ENCODE results near the gene OR4C5.
"Not testable (repeated sequence)": the region's sequence is repeated elsewhere in the genome, so short reads cannot be mapped to it uniquely, and the experiment has no call there.

Gene OR4C5

GRCh38 chr11:48366365-48366764 is at the start of gene OR4C5:
OR4C5 (minus strand) TSS chr11:48366465; CDS start chr11:48366465, 0 bp downstream.
- H3K27me3 ChIP-seq (replicated peaks; ENCODE audit: control insufficient read depth, insufficient read depth, low read length): no peaks in the 10 kb centered on the region
- no peak within 1 kb of the TSS for H3K4me3 ChIP-seq (replicated peaks; ENCODE audit: low read depth, low read length)
- DNase-seq (ENCODE audit: extremely low read depth, insufficient read length): no peak
- TF ChIP-seq, protein P1, sequence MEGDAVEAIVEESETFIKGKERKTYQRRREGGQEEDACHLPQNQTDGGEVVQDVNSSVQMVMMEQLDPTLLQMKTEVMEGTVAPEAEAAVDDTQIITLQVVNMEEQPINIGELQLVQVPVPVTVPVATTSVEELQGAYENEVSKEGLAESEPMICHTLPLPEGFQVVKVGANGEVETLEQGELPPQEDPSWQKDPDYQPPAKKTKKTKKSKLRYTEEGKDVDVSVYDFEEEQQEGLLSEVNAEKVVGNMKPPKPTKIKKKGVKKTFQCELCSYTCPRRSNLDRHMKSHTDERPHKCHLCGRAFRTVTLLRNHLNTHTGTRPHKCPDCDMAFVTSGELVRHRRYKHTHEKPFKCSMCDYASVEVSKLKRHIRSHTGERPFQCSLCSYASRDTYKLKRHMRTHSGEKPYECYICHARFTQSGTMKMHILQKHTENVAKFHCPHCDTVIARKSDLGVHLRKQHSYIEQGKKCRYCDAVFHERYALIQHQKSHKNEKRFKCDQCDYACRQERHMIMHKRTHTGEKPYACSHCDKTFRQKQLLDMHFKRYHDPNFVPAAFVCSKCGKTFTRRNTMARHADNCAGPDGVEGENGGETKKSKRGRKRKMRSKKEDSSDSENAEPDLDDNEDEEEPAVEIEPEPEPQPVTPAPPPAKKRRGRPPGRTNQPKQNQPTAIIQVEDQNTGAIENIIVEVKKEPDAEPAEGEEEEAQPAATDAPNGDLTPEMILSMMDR (IDR thresholded peaks at IDR 0.05; ENCODE audit: insufficient read depth, low read length, poor library complexity, severe bottlenecking): no peak
- H3K36me3 ChIP-seq (ENCODE audit: control insufficient read depth, insufficient read depth, low read length): no peaks in the 10 kb centered on the region

DNA sequence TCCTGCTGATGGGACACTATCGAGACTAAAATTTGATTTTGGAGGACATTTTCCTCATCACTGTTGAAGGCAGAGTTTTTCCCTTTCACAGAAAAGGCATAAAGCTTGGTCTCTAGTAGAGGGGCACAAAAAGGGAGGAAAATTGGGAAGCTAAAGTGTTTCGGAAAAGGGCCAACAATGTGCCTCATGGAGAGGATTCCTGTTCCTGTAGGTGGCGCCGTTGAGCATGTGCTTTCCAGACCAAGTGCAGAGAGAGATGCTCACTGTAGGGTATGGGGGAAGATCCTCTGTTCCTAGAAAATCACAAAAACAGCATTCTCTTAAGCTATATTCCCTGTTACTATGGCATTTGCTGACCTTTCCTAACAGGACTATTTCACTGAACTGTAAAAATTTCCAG is 18.4 kb upstream of the OR4C5 start:
- Histone ChIP-seq H3K4me3 (replicated peaks; ENCODE audit: low read depth, low read length) (no peak overlapping the region), H3K36me3 (ENCODE audit: control insufficient read depth, insufficient read depth, low read length) (no peaks in the 10 kb centered on the region), H3K27me3 (replicated peaks; ENCODE audit: control insufficient read depth, insufficient read depth, low read length) (no peaks in the 10 kb centered on the region)
- no peak for DNase-seq (ENCODE audit: extremely low read depth, insufficient read length)
- TF ChIP-seq, protein P1 (IDR thresholded peaks at IDR 0.05; ENCODE audit: insufficient read depth, low read length, poor library complexity, severe bottlenecking): peak; percentile 9

- H3K27me3 ChIP-seq (replicated peaks; ENCODE audit: control insufficient read depth, insufficient read depth, low read length); H3K4me3 ChIP-seq (replicated peaks; ENCODE audit: low read depth, low read length); DNase-seq (ENCODE audit: extremely low read depth, insufficient read length); H3K36me3 ChIP-seq (ENCODE audit: control insufficient read depth, insufficient read depth, low read length): not testable (repeated sequence)
Measured at GRCh38 chr11:48384151-48384550, 17.9 kb upstream of the OR4C5 start.

GRCh38 chr11:48361289-48361688 is 5.0 kb downstream of the OR4C5 start:
- not testable (repeated sequence) for H3K36me3 ChIP-seq (ENCODE audit: control insufficient read depth, insufficient read depth, low read length); H3K27me3 ChIP-seq (replicated peaks; ENCODE audit: control insufficient read depth, insufficient read depth, low read length); DNase-seq (ENCODE audit: extremely low read depth, insufficient read length); H3K4me3 ChIP-seq (replicated peaks; ENCODE audit: low read depth, low read length)

DNA sequence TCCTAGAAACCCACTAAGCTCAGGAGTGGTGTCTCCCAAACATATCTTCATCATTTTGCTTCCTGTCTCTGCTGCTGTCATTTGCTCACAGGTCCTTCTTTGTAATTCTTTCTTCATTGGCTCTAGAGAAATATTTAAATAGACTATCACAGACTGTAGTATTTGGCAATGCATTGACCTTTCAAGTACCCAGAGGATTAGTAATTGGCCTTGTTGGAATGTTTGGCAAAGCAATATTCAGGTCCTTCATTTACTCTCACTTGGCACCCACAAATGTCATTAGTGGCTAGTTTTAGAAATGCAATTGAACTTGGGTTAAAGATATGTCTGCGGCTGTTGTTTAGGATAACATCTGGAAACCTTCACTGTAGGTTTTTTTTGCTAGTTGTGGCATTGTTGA is 11.6 kb downstream of the OR4C5 start:
- Histone ChIP-seq H3K27me3 (replicated peaks; ENCODE audit: control insufficient read depth, insufficient read depth, low read length) (no peaks in the 10 kb centered on the region), H3K36me3 (ENCODE audit: control insufficient read depth, insufficient read depth, low read length) (no peaks in the 10 kb centered on the region), H3K4me3 (replicated peaks; ENCODE audit: low read depth, low read length) (no peak overlapping the region)
- TF ChIP-seq, protein P1 (IDR thresholded peaks at IDR 0.05; ENCODE audit: insufficient read depth, low read length, poor library complexity, severe bottlenecking): no peak
- no peak for DNase-seq (ENCODE audit: extremely low read depth, insufficient read length)

DNA sequence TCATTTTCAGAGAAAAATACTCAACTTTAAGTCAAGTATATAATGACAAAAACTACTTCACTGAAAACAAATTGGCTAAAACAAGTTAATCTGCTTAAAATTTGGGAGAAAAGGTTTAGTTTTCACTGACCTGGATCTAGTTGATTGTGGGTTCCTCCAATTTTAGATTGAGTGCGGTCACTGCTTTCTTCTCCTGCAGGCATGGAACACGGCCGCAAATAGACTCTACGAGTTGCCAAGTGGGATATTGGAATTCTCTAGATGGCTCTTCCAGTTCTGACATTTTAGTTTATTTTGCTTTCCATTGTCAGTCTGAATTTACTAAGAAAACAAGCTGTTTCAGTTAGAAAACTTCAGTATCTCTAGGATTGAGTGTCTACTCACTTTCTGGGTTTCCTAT is 12.3 kb downstream of the OR4C5 start:
- Histone ChIP-seq H3K36me3 (ENCODE audit: control insufficient read depth, insufficient read depth, low read length) (no peaks in the 10 kb centered on the region), H3K4me3 (replicated peaks; ENCODE audit: low read depth, low read length) (no peak overlapping the region), H3K27me3 (replicated peaks; ENCODE audit: control insufficient read depth, insufficient read depth, low read length) (no peaks in the 10 kb centered on the region)
- DNase-seq (ENCODE audit: extremely low read depth, insufficient read length): no peak
- TF ChIP-seq, protein P1 (IDR thresholded peaks at IDR 0.05; ENCODE audit: insufficient read depth, low read length, poor library complexity, severe bottlenecking): no peak

DNA sequence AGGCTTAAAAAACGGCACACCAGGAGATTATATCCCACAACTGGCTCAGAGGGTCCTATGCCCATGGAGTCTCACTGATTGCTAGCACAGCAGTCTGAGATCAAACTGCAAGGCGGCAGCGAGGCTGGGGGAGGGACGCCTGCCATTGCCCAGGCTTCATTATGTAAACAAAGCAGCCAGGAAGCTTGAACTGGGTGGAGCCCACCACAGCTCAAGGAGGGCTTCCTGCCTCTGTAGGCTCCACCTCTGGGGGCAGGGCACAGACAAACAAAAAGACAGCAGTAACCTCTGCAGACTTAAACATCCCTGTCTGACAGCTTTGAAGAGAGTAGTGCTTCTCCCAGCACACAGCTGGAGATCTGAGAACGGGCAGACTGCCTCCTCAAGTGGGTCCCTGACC is 20.0 kb downstream of the OR4C5 start:
- not testable (repeated sequence) for H3K27me3 ChIP-seq (replicated peaks; ENCODE audit: control insufficient read depth, insufficient read depth, low read length); H3K36me3 ChIP-seq (ENCODE audit: control insufficient read depth, insufficient read depth, low read length); DNase-seq (ENCODE audit: extremely low read depth, insufficient read length); H3K4me3 ChIP-seq (replicated peaks; ENCODE audit: low read depth, low read length)

DNA sequence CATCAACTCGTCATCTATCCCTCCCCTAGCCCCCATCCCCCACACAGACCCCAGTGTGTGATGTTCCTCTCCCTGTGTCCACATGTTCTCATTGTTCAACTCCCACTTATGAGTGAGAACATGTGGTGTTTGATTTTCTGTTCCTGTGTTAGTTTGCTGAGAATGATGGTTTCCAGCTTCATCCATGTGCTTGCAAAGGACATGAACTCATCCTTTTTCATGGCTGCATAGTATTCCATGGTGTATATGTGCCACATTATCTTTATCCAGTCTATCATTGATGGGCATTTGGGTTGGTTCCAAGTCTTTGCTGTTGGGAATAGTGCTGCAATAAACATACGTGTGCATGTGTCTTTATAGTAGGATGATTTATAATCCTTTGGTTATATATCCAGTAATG is 23.8 kb downstream of the OR4C5 start:
- not testable (repeated sequence) for H3K4me3 ChIP-seq (replicated peaks; ENCODE audit: low read depth, low read length); H3K36me3 ChIP-seq (ENCODE audit: control insufficient read depth, insufficient read depth, low read length); DNase-seq (ENCODE audit: extremely low read depth, insufficient read length); H3K27me3 ChIP-seq (replicated peaks; ENCODE audit: control insufficient read depth, insufficient read depth, low read length)

Data from GM06990 (cell line).